ENCODE data around the gene ETNK1.

DNA sequence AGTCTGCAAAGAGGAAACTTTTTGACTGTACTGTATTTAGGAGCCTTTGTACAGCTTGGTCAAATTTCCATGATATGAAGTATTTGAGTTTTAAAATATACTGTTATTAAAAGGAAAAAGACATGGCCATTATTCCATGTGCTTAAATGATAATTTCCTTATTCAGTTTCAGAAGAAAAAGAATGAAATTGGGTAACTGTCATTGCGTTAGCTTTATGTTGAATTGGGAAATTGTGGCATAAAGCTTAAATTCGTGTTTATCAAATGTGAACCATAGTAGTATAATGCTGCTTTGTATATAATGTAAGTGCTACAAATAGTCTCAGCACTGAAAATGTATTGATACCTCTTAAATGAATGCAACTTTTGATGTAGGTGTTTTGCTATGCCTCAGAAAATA, 64.9 kb downstream of the ETNK1 start:
- TF ChIP-seq, protein P1, sequence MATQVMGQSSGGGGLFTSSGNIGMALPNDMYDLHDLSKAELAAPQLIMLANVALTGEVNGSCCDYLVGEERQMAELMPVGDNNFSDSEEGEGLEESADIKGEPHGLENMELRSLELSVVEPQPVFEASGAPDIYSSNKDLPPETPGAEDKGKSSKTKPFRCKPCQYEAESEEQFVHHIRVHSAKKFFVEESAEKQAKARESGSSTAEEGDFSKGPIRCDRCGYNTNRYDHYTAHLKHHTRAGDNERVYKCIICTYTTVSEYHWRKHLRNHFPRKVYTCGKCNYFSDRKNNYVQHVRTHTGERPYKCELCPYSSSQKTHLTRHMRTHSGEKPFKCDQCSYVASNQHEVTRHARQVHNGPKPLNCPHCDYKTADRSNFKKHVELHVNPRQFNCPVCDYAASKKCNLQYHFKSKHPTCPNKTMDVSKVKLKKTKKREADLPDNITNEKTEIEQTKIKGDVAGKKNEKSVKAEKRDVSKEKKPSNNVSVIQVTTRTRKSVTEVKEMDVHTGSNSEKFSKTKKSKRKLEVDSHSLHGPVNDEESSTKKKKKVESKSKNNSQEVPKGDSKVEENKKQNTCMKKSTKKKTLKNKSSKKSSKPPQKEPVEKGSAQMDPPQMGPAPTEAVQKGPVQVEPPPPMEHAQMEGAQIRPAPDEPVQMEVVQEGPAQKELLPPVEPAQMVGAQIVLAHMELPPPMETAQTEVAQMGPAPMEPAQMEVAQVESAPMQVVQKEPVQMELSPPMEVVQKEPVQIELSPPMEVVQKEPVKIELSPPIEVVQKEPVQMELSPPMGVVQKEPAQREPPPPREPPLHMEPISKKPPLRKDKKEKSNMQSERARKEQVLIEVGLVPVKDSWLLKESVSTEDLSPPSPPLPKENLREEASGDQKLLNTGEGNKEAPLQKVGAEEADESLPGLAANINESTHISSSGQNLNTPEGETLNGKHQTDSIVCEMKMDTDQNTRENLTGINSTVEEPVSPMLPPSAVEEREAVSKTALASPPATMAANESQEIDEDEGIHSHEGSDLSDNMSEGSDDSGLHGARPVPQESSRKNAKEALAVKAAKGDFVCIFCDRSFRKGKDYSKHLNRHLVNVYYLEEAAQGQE (IDR thresholded peaks at IDR 0.05; ENCODE audit: insufficient replicate concordance, low read depth) = no peak
- no peak for TF ChIP-seq POLR2AphosphoS5 (IDR thresholded peaks at IDR 0.05; ENCODE audit: low read depth)
